T-cell (primary cell): ENCODE results near the gene GOLGA8F. TPM values are rescaled to one million over a fixed set of nuclear protein-coding genes. Genes with fewer than 3 reads are reported as not detected.
"Not testable (repeated sequence)": the region's sequence is repeated elsewhere in the genome, so short reads cannot be mapped to it uniquely, and the experiment has no call there.

ENCODE experiments used
- ATAC-seq, 4 experiments: fragments of 200-7000 bp in 3 of 4; fragments of 150-1000 bp in 1 of 4; cut with Tn5 transposase; replicated peaks in 1 of 4; 1 replicate in 3 of 4; 2 replicates in 1 of 4; pipeline ENCODE4 v1.10.0; 2021; ENCODE audit warnings: moderate library complexity in 3 of 4, mild to moderate bottlenecking in 2 of 4, moderate number of reproducible peaks in 1 of 4
- CTCF ChIA-PET, 2 donors: fragments of 300-600 bp; sonication (Branson Sonifier 250); formaldehyde crosslinking; loops; one replicate each; lab custom pipeline; 2022; ENCODE audit warnings: antibody characterized with exemption in 2 of 2; lab: Charles Lee
- POLR2A ChIA-PET, 2 donors: fragments of 300-600 bp; sonication (Branson Sonifier 250); formaldehyde crosslinking; loops; one replicate each; lab custom pipeline; 2022; ENCODE audit warnings: antibody characterized with exemption in 2 of 2; lab: Charles Lee
- DNase-seq, 35 experiments: peaks; one replicate each; pipeline versions ENCODE4 v3.0.0 to v3.0.0-alpha.2; 2013 to 2023
- H3K27ac ChIP-seq: one replicate; pipeline ENCODE4 v1.5.1; 2013; ENCODE audit warnings: low read length
- H3K27me3 ChIP-seq, 2 experiments: replicated peaks in 1 of 2; 1 replicate in 1 of 2; 2 replicates in 1 of 2; pipeline versions ENCODE4 v1.6.1 to v1.7.0; 2013; ENCODE audit warnings: low read length in 1 of 2, mixed read lengths in 1 of 2; ENCODE audit not compliant: control insufficient read depth in 2 of 2, insufficient read depth in 2 of 2; ENCODE audit errors: extremely low read depth in 1 of 2
- H3K36me3 ChIP-seq, 2 donors: 1 replicate in 1 of 2; 2 replicates in 1 of 2; pipeline versions ENCODE4 v1.6.1 to v1.7.0; 2013; ENCODE audit warnings: low read length in 1 of 2; ENCODE audit not compliant: control insufficient read depth in 2 of 2, insufficient read depth in 1 of 2; ENCODE audit errors: extremely low read depth in 1 of 2
- H3K4me1 ChIP-seq, 2 experiments: 1 replicate in 1 of 2; 2 replicates in 1 of 2; pipeline versions ENCODE4 v1.6.1 to v1.7.0; 2013; ENCODE audit warnings: low read length in 2 of 2, mixed read lengths in 1 of 2; ENCODE audit not compliant: insufficient read depth in 2 of 2, control insufficient read depth in 1 of 2; ENCODE audit errors: extremely low read depth in 1 of 2
- H3K4me3 ChIP-seq, 2 donors: 1 replicate in 1 of 2; 2 replicates in 1 of 2; pipeline versions ENCODE4 v1.5.1 to v1.7.0; 2013; ENCODE audit warnings: mild to moderate bottlenecking in 2 of 2, low read length in 1 of 2, moderate library complexity in 1 of 2; ENCODE audit not compliant: control insufficient read depth in 1 of 2; ENCODE audit errors: extremely low read depth in 1 of 2
- H3K9me3 ChIP-seq: 2 replicates; pipeline ENCODE4 v1.7.0; 2013
- H3K27ac Mint-ChIP-seq, 2 donors: one replicate each; pipeline ENCODE4 v1.8.0; 2020 to 2021; ENCODE audit warnings: mild to moderate bottlenecking in 2 of 2, mixed read lengths in 2 of 2
- H3K27me3 Mint-ChIP-seq, 2 donors: one replicate each; pipeline ENCODE4 v1.8.0; 2021 to 2022; ENCODE audit warnings: mixed read lengths in 2 of 2
- H3K36me3 Mint-ChIP-seq: one replicate; pipeline ENCODE4 v1.8.0; 2021; ENCODE audit warnings: mixed read lengths
- H3K4me1 Mint-ChIP-seq, 3 donors: one replicate each; pipeline ENCODE4 v1.8.0; 2020 to 2022; ENCODE audit warnings: mixed read lengths in 3 of 3, mild to moderate bottlenecking in 1 of 3
- H3K4me3 Mint-ChIP-seq, 3 donors: one replicate each; pipeline ENCODE4 v1.8.0; 2020 to 2022; ENCODE audit warnings: mild to moderate bottlenecking in 3 of 3, mixed read lengths in 3 of 3, moderate library complexity in 3 of 3
- H3K9me3 Mint-ChIP-seq, 3 donors: one replicate each; pipeline ENCODE4 v1.8.0; 2020 to 2022; ENCODE audit warnings: mixed read lengths in 3 of 3
- WGBS: methylation state at CpG from one replicate; pipeline ENCODE4 v1.1.5; 2013; ENCODE audit warnings: missing lambda C conversion rate; ENCODE audit not compliant: insufficient coverage; 5-methylcytosine and 5-hydroxymethylcytosine counted together
- total RNA-seq, 35 experiments: library from RNA in 6 of 35; stranded (reverse) in 6 of 35; fragments of 120-200 nt in 1 of 35; gene quantifications; one replicate each; pipeline versions ENCODE4 v1.2.1 to v1.2.4 and lab custom pipeline; 2013 to 2026

GOLGA8F gene
- total RNA-seq (under 1 TPM in 1 of 5 donors, not detected in 4; 0.82 TPM), total RNA-seq (lab: John Stamatoyannopoulos, UW) (0 to 0.06 (median 0) reads per million in 29 experiments)
- total RNA-seq (2013) = not detected

GRCh38 chr15:28378364-28378763 lies at the start of gene GOLGA8F:
Gene GOLGA8F, plus strand, starts transcription at chr15:28378664. Its CDS starts 98 bp downstream, at chr15:28378762.
- DNase-seq, H3K4me1 Mint-ChIP-seq, H3K27ac ChIP-seq, H3K4me3 ChIP-seq, H3K27me3 ChIP-seq, H3K27me3 Mint-ChIP-seq, H3K36me3 Mint-ChIP-seq, H3K27ac Mint-ChIP-seq, POLR2A ChIA-PET, H3K4me3 Mint-ChIP-seq, H3K4me1 ChIP-seq, H3K9me3 ChIP-seq, H3K9me3 Mint-ChIP-seq, CTCF ChIA-PET, ATAC-seq, H3K36me3 ChIP-seq: not testable (repeated sequence)
- no CpG with 5 or more reads among the region's 8 CpGs for WGBS

- CTCF ChIA-PET = not testable (repeated sequence)
Observed at GRCh38 chr15:28357984-28358383, 20.5 kb upstream of the GOLGA8F start, which contains the start of gene GOLGA6L24. Gene GOLGA6L24, minus strand, starts transcription at chr15:28358084. Its CDS starts 61 bp downstream, at chr15:28358023.

DNA sequence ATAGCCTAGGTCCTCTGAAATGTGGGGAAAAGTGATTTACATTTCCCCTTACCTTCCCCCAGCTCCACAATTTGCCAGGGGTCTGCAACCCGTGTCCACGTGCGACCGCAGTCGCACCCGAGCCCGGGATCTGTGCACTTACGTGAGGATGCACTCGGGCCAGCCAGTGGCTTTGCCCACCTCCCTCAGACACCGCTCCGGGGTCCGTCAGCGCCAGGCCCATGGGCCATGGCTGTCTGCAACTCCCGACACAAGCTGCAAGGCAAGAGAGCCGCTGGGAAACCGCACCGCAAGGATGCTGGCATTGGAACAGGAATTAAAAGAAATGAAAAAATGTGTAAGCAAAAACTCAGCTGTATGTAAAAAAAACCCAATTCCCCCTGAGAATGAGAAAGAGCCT lies 13.0 kb upstream of the GOLGA8F start:
- POLR2A ChIA-PET, H3K4me1 ChIP-seq, H3K9me3 Mint-ChIP-seq, H3K36me3 Mint-ChIP-seq, ATAC-seq, H3K27me3 Mint-ChIP-seq, H3K9me3 ChIP-seq, H3K27ac Mint-ChIP-seq, H3K4me3 Mint-ChIP-seq, DNase-seq, H3K27ac ChIP-seq, H3K4me3 ChIP-seq, H3K27me3 ChIP-seq, CTCF ChIA-PET, H3K4me1 Mint-ChIP-seq, H3K36me3 ChIP-seq: not testable (repeated sequence)
- no CpG with 5 or more reads among the region's 17 CpGs for WGBS

More at GRCh38 chr15:28357984-28358383, 20.5 kb upstream of the GOLGA8F start, which contains the start of gene GOLGA6L24:
- H3K36me3 Mint-ChIP-seq, DNase-seq, POLR2A ChIA-PET, ATAC-seq, H3K4me1 ChIP-seq, H3K27ac Mint-ChIP-seq, H3K27ac ChIP-seq, H3K27me3 Mint-ChIP-seq, H3K36me3 ChIP-seq, H3K9me3 Mint-ChIP-seq, H3K9me3 ChIP-seq, H3K27me3 ChIP-seq, H3K4me3 ChIP-seq, H3K4me1 Mint-ChIP-seq, H3K4me3 Mint-ChIP-seq: not testable (repeated sequence)
- WGBS = no CpG with 5 or more reads among the region's 7 CpGs

DNA sequence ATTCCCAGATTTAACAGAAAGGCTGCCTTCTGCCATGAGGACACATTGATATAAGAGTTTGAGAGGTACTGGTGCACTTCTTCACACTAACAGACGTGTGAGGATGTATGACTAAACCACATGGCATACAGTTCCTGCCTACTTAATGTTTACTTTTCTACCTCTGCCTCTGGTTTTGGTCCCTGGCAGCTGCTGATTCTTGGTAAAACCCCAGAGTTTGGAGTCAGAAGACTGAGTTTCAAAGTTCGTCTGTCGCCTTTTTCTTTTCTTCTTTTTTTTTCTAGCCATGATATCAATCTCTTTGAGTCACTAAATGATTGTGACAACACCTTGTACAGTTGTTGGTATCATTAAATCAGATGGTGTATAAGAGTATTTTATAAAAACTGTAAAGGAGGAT lies 1.6 kb downstream of the GOLGA8F start:
- H3K36me3 Mint-ChIP-seq, ATAC-seq, H3K36me3 ChIP-seq, H3K4me3 Mint-ChIP-seq, H3K27ac Mint-ChIP-seq, DNase-seq, H3K4me1 ChIP-seq, H3K27me3 ChIP-seq, H3K27me3 Mint-ChIP-seq, H3K27ac ChIP-seq, H3K4me1 Mint-ChIP-seq, H3K4me3 ChIP-seq, POLR2A ChIA-PET, H3K9me3 ChIP-seq, CTCF ChIA-PET, H3K9me3 Mint-ChIP-seq: not testable (repeated sequence)
- no CpG with 5 or more reads among the region's 3 CpGs for WGBS

DNA sequence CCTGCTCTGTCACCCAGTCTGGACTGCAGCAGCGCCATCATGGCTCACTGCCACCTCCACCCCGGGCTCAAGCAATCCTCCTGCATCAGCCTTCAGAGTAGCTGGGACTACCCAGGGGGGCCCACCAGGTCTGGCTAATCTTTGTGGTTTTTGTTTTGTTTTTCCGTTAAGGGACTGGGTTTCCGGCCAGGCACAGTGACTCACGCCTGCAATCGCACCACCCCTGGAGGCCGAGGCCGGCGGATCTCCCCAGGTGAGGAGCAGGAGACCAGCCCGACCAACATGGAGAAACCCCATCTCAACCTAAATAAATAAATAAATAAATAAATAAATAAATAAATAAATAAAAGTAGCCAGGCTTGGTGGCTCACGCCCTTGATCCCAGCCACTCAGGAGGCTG lies 17.6 kb downstream of the GOLGA8F start:
- POLR2A ChIA-PET, H3K9me3 Mint-ChIP-seq, ATAC-seq, H3K4me3 Mint-ChIP-seq, H3K36me3 ChIP-seq, CTCF ChIA-PET, H3K27ac ChIP-seq, H3K27me3 Mint-ChIP-seq, H3K36me3 Mint-ChIP-seq, H3K9me3 ChIP-seq, H3K4me1 Mint-ChIP-seq, H3K4me1 ChIP-seq, H3K27ac Mint-ChIP-seq, DNase-seq, H3K4me3 ChIP-seq, H3K27me3 ChIP-seq: not testable (repeated sequence)
- no CpG with 5 or more reads among the region's 11 CpGs for WGBS

GRCh38 chr15:28402774-28403435 lies 24.4 kb downstream of the GOLGA8F start:
- H3K9me3 Mint-ChIP-seq, H3K36me3 Mint-ChIP-seq, H3K36me3 ChIP-seq, H3K27me3 ChIP-seq, H3K9me3 ChIP-seq, H3K4me3 Mint-ChIP-seq, POLR2A ChIA-PET, H3K27me3 Mint-ChIP-seq, DNase-seq, H3K27ac Mint-ChIP-seq, ATAC-seq, H3K27ac ChIP-seq, H3K4me1 ChIP-seq, H3K4me3 ChIP-seq, H3K4me1 Mint-ChIP-seq, CTCF ChIA-PET: not testable (repeated sequence)
- WGBS = no CpG with 5 or more reads among the region's 64 CpGs

- H3K9me3 Mint-ChIP-seq, H3K4me1 ChIP-seq, H3K9me3 ChIP-seq, POLR2A ChIA-PET, H3K27ac Mint-ChIP-seq, H3K36me3 Mint-ChIP-seq, H3K27me3 ChIP-seq, ATAC-seq, CTCF ChIA-PET, H3K27ac ChIP-seq, H3K4me3 ChIP-seq, H3K4me1 Mint-ChIP-seq, H3K36me3 ChIP-seq, H3K4me3 Mint-ChIP-seq, H3K27me3 Mint-ChIP-seq: not testable (repeated sequence)
- peak in 1 of 35 experiments; percentile 1 for DNase-seq
- no CpG with 5 or more reads among the region's 3 CpGs for WGBS
Observed at GRCh38 chr15:28420470-28420869, 42.0 kb downstream of the GOLGA8F start.
